Mammary epithelial cell (primary cell): ENCODE results near the gene HHAT.

Experiments used
- EZH2 ChIP-seq: IDR thresholded peaks from 2 replicates; pipeline ENCODE4 v1.6.1; 2012; ENCODE audit warnings: low read length, inconsistent platforms, borderline replicate concordance
- TF ChIP-seq, protein P1 (sequence below), 2 donors: IDR thresholded peaks in 1 of 2; conservative IDR thresholded peaks in 1 of 2; 2 replicates each; pipeline ENCODE4 v1.5.1; 2011 to 2012; ENCODE audit warnings: inconsistent platforms in 2 of 2, low read length in 2 of 2, mild to moderate bottlenecking in 2 of 2, control low read depth in 1 of 2, low read depth in 1 of 2; ENCODE audit not compliant: insufficient read depth in 1 of 2; ENCODE audit errors: extremely low read depth in 1 of 2

DNA sequence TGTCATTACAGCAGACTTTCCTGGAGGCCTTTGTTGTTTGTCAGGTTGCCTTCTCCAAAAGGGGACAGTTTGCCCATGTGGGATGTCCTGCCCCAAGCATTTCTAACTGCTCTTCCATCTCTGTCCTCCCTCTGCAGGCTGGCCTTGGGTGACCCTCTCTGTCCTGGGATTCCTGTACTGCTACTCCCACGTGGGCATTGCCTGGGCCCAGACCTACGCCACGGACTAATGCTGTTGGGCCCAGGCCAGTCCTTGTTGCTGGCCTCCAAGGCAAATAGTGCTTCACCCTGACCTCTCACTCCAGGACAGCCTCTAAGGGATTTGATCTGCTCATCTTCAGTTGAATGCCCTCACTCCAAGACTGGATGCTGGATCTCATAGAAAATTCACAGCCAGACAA, 345.4 kb downstream of the HHAT start:
- TF ChIP-seq, protein P1, sequence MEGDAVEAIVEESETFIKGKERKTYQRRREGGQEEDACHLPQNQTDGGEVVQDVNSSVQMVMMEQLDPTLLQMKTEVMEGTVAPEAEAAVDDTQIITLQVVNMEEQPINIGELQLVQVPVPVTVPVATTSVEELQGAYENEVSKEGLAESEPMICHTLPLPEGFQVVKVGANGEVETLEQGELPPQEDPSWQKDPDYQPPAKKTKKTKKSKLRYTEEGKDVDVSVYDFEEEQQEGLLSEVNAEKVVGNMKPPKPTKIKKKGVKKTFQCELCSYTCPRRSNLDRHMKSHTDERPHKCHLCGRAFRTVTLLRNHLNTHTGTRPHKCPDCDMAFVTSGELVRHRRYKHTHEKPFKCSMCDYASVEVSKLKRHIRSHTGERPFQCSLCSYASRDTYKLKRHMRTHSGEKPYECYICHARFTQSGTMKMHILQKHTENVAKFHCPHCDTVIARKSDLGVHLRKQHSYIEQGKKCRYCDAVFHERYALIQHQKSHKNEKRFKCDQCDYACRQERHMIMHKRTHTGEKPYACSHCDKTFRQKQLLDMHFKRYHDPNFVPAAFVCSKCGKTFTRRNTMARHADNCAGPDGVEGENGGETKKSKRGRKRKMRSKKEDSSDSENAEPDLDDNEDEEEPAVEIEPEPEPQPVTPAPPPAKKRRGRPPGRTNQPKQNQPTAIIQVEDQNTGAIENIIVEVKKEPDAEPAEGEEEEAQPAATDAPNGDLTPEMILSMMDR (conservative IDR thresholded peaks at IDR 0.05 in 1 of 2, IDR thresholded peaks at IDR 0.05 in 1 of 2; ENCODE audit: extremely low read depth in 1 of 2, insufficient read depth in 1 of 2, low read depth in 1 of 2, low read length in 2 of 2): no peak
- no peak for TF ChIP-seq EZH2
